ENCODE measurements around the gene C1orf87.

Gene C1orf87

GRCh38 chr1:60034999-60035398 is 38.6 kb downstream of the C1orf87 start:
- DNase-seq (ENCODE audit: insufficient read length, low spot score) (no peak), FAIRE-seq (no peak)
- TF ChIP-seq, protein P1, sequence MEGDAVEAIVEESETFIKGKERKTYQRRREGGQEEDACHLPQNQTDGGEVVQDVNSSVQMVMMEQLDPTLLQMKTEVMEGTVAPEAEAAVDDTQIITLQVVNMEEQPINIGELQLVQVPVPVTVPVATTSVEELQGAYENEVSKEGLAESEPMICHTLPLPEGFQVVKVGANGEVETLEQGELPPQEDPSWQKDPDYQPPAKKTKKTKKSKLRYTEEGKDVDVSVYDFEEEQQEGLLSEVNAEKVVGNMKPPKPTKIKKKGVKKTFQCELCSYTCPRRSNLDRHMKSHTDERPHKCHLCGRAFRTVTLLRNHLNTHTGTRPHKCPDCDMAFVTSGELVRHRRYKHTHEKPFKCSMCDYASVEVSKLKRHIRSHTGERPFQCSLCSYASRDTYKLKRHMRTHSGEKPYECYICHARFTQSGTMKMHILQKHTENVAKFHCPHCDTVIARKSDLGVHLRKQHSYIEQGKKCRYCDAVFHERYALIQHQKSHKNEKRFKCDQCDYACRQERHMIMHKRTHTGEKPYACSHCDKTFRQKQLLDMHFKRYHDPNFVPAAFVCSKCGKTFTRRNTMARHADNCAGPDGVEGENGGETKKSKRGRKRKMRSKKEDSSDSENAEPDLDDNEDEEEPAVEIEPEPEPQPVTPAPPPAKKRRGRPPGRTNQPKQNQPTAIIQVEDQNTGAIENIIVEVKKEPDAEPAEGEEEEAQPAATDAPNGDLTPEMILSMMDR (IDR thresholded peaks at IDR 0.05; ENCODE audit: insufficient read depth, missing control alignments), result no peak

DNA sequence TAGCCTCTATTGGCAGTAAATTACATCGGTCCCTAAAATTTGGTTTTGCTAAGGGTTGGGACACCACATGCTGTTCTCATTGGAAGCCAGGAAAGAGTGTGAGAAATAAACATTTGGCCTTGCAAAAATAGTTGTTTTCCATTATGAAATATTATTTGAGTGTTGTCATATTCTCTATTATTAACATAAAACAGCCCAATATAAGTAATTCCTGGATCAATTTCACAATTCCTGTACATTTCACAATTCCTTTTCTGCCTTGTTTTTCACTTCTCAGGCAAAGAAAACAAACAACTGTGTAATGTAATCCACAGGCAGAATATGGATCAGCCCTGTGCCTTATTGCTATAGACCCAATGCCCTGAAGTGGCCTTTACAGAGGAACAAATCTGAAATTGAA is 40.5 kb downstream of the C1orf87 start:
- DNase-seq (ENCODE audit: insufficient read length, low spot score) (no peak), FAIRE-seq (no peak)
- TF ChIP-seq, protein P1 (IDR thresholded peaks at IDR 0.05; ENCODE audit: insufficient read depth, missing control alignments), result no peak

GRCh38 chr1:60031146-60031545 is 42.4 kb downstream of the C1orf87 start:
- TF ChIP-seq, protein P1 (IDR thresholded peaks at IDR 0.05; ENCODE audit: insufficient read depth, missing control alignments), result no peak
- DNase-seq (ENCODE audit: insufficient read length, low spot score) (no peak), FAIRE-seq (no peak)

- FAIRE-seq (no peak), DNase-seq (ENCODE audit: insufficient read length, low spot score) (no peak)
- TF ChIP-seq, protein P1 (IDR thresholded peaks at IDR 0.05; ENCODE audit: insufficient read depth, missing control alignments), result no peak
Measured at GRCh38 chr1:60025552-60025951, 48.0 kb downstream of the C1orf87 start.

DNA sequence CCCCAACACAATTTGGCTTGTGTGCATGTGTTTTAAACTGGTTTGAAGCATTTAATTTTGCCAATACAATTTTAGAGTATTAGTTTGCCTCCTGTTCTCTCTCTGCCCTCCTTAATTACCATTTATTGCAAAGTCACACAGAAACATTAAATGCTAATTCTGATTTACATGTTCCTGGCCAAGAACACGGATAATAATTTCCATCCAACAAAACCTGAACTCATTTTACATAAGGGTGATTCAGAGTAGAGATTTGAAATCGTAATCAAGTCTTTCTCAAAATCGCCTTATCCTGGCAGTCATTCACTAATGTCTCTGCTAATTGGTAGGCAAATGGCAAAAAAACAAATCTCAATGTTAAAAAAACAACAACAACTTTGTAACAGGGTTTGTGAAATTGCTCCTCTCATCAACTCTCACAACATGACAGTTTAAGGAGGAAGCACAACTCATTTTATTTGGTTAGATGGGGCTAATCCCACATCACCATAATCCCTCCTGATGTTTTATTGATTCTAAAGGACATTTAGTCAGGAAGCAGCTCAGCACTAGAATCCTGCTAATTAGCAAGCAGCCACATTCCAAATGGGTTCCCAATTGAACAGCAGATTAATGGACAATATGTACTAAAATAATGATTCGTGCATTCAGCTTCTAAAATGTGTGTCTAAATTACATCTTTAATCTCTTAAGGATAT is 55.9 kb downstream of the C1orf87 start:
- TF ChIP-seq, protein P1 (IDR thresholded peaks at IDR 0.05; ENCODE audit: insufficient read depth, missing control alignments), result no peak
- peak; percentile 84 for FAIRE-seq
- no peak for DNase-seq (ENCODE audit: insufficient read length, low spot score)

- DNase-seq (ENCODE audit: insufficient read length, low spot score), result no peak
- TF ChIP-seq, protein P1 (IDR thresholded peaks at IDR 0.05; ENCODE audit: insufficient read depth, missing control alignments), result no peak
- no peak for FAIRE-seq
Measured at GRCh38 chr1:60010690-60011089, 62.9 kb downstream of the C1orf87 start.

DNA sequence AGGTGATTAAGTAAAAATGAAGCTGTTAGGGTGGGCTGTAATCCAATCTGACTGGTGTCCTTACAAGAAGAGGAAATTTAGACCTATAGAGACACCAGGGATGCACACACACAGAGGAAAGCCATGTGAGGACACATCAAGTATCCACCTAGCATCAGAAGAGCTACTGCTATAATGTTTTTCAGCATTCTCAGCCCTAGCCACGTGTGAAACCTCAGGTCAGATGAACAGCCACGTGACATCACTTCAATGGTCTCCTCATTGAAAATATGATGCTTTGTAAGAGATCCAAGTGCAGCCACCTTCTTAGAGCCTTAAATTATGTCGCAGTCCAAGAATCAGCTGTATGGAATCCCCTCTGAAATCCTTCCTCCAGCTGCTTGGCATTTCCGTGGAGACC is 65.1 kb downstream of the C1orf87 start:
- DNase-seq (ENCODE audit: insufficient read length, low spot score) (no peak), FAIRE-seq (no peak)
- TF ChIP-seq, protein P1 (IDR thresholded peaks at IDR 0.05; ENCODE audit: insufficient read depth, missing control alignments), result no peak

Data from D721Med (cell line).